Measurements from ENCODE around the gene ZNF146.
A peak's percentile ranks its signal among the peaks of the same experiment; 100 is the strongest.
"Not testable (repeated sequence)": the region's sequence is repeated elsewhere in the genome, so short reads cannot be mapped to it uniquely, and the experiment has no call there.

ZNF146 gene

DNA sequence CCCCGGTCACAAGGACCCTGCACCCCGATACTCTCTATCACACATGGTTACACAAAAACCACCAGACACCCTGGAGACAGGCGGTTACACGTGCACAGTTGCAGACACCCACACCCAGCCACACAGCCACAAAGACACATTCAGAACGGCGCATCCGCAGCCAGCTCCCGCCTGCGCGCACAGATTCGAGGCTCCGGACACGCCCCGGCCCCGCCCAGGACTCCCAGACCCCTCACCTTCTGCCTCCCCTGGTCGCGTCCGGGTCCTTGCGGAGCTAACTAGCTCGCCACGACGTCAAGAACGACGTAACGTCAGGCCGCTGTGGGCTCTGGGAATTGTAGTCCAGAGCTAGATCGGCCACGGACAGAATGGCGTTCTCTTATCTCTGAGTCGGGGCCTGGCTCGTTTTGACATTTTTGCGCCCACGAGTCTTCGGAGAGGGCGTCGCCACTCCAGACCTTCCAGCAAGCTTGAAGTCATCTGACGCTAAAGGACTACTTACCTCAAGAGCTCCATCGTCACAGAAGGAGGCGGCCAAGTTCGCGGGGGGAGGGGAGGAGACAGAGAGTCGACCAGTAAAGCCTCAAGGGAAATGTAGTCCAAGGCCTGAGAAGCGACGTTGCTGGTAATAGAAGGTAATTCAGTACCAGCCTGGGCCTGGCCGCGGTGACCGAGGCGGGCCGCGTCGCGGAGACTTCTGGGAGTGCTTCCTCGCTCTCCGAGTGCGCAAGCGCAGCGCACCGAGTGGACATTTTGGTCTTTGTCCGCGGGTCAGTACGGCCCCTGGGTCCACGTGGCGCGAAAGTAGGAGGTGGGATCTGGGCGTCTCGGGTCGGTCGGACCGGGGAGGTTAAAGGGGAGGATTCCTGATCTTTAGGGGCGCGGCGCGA lies at the start of gene ZNF146, which contains the start of gene ZNF565:
Gene ZNF146 (plus strand): TSS at position 721 of the 890 bp plus-strand sequence. CDS start 21,335 bp downstream, outside the sequence.
Gene ZNF565 (minus strand): TSS at position 280 of the 890 bp plus-strand sequence. CDS start 12,680 bp downstream, outside the sequence.
- peak; percentile 97 for DNase-seq

DNA sequence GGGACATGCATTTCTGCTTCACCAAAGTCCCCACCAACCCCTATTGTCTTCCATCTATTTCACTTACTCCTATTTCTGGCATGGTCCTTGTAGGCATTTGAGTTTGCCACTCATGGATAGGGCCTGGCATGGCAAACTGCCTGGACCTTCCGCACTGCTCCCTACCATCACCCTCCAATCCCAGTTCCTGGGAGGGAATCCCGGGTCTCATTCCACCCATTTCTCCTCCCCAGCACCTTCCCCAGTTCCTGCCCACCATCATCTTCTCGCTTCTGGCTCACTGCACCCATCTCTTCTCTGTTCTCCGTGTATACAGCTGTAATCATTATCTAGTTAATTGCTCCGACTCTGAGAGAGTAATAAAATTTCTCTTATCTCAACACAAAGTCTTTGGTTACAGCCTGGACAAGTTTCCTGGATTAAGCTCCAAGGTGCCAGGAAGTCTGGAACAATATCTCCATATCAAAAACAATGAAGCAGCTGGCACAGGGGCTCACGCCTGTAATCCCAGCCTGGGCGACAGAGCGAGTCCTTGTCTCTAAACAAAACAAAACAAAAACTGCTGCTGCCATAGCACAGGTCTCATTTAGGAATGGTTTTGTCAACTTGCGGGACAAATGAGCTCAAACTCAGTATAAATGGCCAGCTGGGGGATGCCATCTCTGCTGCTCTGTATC lies 45.7 kb upstream of the ZNF146 start:
- peak; percentile 8 for DNase-seq

DNA sequence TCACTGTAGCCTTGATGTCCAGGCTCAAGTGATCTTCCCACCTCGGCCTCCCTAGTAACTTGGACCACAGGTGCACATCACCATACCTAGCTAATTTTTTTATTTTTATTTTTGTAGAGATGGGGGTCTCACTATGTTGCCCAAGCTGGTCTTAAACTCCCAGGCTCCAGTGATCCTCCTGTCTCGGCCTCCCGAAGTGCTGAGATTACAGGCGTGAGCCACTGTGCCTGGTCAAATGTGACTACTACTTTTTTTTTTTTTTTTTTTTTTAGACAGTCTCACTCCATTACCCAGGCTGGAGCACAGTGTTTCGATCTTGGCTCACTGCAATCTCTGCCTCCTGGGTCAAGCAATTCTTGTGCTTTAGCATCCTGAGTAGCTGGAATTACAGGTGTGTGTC lies 42.1 kb upstream of the ZNF146 start:
- DNase-seq, result no peak

DNA sequence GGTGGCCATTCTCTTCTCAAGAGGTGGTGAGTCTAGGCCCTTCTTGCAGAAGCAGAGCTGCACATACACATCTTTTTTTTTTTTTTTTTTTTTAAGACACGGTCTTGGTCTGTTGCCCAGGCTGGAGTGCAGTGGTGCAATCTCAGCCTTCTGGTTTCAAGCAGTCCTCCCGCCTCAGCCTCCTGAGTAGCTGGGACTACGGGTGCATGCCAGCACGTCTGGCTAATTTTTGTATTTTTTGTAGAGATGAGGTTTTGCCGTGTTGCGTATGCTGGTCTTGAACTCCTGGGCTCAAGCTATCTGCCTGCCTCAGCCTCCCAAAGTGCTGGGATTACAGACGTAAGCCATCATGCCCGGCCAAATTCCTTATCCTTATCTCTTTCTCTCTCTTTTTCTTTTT lies 41.1 kb upstream of the ZNF146 start:
- DNase-seq, result not testable (repeated sequence)

DNA sequence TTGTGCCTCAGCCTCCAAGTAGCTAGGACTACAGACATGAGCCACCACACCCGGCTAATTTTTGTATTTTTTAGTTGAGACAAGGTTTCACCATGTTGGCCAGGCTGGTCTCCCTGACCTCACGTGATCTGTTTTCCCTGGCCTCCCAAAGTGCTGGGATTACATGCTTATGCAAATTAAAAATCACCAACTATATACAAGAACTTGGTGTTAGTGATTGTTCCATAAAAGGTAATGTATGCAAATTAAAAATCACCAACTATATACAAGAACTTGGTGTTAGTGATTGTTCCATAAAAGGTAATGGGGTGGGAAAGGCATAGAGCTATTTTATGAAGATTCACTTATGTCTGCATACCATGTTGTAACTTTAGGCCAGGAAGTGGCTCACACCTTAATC lies 35.8 kb upstream of the ZNF146 start:
- DNase-seq, result not testable (repeated sequence)

DNA sequence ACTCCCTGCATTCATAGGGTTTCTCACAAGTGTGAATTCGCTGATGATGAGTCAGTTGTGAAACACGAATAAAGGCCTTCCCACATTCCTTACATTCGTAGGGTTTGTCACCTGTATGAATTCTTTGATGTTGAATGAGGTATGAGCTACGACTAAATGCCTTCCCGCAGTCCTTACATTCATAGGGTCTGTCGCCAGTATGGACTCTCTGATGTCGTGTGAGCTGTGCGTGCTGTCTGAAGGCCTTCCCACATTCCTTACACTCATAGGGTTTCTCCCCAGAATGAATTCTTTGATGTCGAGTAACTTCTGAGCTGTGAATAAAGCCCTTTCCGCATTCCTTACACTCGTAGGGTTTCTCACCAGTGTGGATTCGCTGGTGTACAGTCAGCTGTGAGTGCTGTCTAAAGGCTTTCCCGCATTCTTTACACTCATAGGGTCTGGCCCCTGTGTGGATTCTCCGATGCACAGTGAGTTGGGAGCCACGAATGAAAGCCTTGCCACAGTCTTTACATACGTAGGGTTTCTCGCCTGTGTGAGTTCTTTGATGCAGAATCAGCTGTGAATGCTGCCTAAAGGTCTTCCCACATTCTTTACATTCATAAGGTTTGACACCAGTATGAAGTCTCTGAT lies 32.2 kb upstream of the ZNF146 start:
- DNase-seq, result no peak

DNA sequence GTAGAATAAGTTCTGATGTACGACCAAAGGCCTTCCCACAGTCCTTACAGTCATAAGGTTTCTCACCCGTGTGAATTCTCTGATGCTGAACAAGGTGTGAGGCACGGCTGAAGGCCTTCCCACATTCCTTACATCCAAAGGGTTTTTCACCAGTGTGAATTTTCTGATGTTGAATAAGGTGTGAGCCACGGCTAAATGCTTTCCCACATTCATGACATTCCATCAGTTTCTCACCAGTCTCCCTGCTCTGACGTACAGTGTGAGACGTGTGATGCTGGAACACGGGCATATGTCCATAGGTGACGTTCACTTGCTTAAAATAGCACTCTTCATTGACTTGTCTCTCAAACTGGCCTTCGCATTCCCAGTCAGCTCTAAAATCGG lies 31.7 kb upstream of the ZNF146 start:
- DNase-seq, result no peak

DNA sequence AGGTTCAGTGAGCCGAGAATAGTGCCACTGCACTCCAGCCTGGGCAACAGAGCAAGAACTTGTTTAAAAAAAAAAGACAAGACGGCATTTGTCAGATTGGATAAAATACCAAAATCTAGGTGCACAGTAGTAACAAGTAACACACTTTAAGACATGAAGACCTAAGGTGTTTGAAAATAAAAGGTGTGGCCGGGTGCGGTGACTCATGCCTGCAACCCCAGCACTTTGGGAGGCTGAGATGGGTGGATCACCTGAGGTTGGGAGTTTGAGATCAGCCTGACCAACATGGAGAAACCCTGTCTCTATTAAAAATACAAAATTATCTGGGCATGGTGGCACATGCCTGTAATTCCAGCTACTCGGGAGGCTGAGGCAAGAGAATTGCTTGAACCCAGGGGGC lies 28.2 kb upstream of the ZNF146 start:
- not testable (repeated sequence) for DNase-seq

DNA sequence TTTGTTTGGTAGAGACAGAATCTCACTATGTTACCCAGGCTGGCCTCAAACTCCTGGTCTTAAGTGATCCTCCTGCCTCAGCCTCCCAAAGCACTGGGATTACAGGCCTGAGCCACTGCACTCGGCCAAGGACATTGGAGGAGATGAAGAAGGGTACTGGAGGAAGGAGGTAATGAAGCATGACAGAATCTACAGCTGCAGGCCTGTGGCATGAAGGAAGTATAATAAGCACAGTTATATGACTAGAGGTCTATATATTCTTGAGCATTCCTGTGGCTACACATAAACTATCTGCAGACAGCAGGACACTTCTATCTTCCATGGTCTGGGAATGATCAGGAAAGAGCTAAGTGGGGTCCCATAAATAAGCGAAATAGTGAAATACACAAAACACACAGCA lies 18.7 kb upstream of the ZNF146 start:
- DNase-seq, result no peak

DNA sequence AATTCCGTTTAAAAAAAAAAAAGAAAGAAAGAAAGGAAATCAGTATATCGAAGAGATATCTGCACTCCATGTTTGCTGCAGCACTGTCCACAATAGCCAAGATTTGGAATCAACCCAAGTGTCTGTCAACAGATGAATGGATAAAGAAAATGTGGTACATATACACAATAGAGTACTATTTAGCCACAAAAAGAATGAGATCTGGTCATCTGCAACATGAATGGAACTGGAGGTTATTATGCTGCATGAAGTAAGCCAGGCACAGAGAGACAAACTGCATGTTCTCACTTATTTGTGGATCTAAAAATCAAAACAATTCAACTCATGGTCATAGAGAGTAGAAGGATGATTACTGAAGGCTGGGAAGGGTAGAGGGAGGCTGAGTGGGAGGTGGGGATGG lies 16.8 kb upstream of the ZNF146 start:
- DNase-seq, result no peak

DNA sequence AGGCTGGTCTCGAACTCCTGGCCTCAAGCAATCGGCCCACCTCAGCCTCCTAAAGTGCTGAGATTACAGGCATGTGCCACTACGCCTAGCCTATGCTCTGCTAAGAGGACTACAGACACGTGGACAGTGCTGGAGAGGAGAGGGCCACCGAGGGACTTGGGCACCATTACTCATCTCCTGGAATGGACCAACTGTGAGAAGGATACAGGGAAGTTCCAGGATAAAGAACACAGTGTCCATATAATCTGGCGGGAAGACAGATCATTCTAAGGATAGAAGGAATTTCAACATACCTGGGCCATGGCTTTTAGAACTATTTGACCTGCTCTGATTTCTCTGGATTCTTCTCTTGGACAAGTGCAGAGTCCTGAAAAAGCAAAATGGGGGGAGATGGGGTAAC lies 13.2 kb upstream of the ZNF146 start:
- DNase-seq, result no peak

DNA sequence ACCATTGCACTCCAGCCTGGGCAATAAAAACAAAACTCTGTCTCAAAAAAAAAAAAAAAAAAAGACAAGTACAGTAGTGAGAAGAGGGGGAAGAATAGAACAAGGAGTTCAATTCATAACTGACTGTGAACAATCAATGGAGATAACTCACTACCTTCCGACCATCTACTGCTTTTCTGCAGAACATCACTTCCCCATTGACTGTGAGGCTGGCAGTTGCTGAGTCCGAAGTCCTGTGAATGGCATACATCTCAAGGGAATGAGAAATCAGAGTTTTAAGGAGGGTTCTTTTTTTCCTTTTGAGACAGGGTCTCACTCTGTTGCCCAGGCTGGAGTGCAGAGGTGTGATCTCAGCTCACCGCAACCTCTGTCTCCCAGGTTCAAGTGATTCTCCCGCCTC lies 11.6 kb upstream of the ZNF146 start:
- DNase-seq, result no peak

DNA sequence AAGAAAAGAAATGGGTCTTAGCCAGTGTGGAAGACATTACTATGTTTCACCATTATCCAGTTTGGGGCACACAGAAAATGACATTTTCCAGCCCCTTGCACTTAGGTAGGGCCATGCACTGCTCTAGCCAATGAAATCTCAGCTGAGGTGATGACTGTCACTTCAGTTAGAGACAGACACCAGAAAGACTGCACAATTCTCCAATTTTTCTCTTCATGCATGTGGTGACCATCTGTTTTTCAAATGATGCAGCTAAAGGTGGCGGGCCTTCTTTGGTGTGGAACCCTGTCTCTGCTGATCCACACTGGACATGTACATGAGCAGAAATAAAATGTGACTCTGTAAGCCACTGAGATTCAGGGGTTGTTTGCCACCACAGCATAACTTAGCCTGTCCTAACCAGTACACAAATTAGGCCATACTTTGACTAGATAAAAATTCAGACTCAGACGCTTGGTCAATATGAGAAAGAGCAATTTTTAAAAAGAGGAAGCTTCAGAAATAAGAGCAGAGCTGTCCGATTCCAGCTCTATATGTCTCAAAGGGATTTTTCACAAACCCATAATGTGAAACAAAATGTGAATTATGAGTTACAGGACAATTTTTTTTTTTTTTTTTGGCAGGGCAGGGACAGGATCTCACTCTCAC lies 7.2 kb upstream of the ZNF146 start:
- DNase-seq, result no peak

DNA sequence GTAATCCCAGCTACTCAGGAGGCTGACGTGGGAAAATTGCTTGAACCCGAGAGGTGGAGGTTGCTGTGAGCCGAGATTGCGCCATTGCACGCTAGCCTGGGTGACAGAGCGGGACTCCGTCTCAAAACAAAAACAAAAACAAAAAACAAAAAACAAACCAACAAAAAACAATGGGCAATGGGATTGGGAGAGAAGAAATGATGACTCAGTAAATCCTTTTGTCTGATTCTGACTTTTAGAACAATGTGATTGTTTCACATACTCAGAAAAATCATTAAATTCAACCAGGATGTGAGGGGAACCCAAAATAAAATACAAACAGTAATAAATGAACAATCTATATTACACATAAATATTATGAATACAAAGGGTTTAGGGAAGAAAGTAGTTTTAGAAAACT lies 5.5 kb upstream of the ZNF146 start:
- no peak for DNase-seq

DNA sequence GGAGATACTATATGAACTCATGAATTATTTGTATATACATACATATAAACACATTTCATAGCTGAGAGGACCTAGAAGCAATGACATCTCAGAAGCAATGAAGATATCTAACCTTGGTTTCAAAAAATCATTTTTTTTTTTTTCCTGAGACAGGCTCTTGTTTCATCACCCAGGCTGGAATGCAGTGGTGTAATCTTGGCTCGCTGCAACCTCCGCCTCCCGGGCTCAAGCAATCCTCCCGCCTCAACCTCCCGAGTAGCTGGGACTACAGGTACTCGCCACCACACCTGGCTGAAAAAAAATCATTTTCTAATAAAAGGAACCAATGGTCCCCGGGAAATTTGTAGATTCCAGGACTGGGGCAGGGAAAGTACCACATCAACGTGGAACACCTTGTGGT lies 4.4 kb upstream of the ZNF146 start:
- no peak for DNase-seq

DNA sequence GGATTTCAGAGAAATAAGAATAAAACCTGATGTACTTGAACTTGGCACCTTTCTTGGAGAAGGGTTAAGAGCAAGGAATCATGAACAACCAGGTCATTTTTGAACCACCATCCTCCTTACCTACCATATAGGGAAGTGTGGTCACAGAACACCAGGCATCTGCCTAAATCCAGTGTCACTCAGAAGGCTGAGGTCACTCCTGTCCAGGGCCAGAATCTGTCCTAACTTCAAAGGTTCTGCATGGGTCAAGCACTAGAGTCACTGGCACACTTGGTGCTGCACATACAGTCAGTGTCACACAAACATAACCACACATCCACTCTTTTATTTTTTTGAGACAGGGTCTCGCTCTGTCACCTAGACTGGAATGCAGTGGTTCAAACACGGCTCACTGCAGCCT lies 2.0 kb upstream of the ZNF146 start:
- no peak for DNase-seq

DNA sequence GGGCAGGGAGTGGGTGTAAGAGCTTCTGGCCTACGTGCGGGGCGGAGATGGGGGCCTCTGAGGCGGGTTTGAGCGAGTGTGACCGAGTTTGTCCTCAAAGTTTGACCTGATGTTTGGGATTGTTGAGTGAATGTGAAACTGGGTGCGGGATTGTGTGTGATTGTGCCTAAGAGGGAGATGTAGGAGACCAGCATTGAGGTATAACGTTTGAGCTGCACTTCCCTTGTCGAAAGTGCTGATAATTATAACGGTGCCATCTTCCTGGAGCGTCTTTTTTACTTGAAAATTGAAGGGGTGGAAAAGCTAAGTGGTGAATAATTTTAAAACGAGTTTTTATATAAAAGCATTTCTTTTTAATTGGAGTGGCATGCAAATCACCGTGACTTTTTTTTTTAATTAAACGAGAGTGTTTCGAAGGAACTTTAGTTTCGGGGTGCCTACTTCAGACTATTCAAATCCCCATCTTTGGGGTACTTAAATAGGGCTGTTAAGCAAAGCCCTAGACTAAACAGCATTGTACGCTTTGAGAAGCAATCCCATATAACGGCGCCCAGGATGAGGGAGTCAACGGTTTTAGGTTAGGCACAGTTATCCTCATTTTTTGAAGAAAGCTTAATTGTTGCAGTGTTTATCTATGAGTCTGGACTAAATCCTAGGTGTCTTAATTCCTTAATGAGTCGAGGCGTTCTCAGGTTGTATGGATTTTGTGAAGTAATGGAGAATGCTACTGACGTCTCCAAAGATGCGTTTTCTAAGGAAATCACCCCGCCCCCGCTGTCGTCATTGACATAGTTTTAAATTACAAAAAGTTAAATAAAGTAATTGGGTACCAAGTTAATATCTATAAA lies 594 bp downstream of the ZNF146 start:
- DNase-seq, result peak; percentile 5

DNA sequence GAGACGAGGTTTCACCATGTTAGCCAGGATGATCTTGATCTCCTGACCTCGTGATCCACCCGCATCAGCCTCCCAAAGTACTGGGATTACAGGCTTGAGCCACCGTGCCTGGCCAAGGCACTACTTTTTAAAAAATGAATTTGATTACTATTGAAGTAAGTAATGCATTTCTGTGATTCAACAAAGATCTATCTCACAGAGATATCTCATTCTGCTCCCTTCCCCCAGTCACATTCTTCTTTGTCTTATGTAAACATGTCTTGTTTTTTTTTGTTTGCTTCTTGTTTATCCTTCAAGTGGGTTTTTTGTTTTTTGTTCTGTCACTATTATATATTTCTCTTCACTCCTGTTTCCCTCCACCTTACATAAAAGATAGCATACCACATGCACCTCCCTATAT lies 6.6 kb downstream of the ZNF146 start:
- no peak for DNase-seq

DNA sequence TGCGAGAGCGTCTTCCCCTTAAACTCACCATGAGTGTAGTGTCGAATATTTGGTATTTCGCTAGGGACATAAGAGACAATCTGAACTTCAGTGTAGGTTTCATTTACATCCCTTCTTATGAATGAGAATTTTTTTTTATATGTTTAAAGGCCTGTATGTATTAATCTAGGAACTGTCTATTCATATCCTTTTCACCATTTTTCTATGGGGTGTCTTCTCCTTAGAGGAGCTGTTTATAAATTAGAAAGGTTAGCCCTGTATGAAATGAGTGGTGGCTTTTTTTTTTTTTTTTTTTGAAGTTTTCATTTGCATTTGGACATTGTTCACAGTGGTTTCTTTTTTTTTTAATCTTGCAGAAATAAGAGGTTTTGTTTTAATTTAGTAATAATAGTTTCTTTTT lies 7.6 kb downstream of the ZNF146 start:
- DNase-seq, result no peak

DNA sequence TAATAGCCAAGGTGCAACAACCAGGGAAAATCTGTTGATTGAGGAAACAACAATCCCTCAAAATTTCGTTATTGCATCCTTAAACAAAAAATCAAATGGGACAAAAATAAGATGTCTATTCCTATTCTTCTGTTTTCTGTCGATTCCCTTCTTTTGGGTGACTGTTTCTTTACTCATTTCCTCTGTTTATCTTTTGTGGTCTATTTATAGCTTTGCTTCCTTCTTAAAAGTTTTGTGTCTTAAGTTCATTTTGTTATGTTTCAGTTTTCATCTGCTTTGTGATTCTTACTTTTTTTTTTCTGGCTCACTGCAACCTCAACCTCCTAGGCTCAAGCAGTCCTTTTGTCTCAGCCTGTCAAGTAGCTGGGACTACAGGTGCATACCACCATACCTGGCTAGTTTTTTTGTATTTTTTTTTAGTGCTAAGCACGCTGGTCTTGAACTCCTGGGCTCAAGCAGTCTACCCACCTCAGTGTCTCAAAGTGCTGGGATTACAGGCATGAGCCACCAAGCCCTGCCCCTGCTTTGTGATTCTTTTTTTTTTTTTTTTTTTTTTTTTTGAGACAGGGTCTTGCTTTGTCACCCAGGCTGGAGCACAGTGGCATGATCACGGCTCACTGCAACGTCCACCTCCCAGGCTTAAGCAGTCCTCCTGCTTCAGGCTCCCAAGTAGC lies 10.4 kb downstream of the ZNF146 start:
- DNase-seq, result no peak

DNA sequence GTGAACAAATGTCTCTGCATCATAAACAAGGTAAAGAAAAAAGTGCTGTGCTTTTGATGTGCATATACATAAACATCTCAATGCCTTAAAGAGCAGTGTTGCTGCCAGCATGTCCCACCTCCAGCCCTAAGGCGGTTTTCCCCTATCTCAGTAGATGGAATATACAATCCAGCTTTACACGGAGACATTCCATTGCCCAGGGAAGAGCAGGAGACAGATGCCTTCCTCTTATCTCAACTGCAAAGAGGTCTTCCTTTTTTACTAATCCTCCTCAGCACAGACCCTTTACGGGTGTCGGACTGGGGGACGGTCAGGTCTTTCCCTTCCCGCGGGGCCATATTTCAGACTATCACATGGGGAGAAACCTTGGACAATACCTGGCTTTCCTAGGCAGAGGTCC lies 18.7 kb downstream of the ZNF146 start:
- not testable (repeated sequence) for DNase-seq
